KOPT-K1 (cell line): ENCODE results near the gene GNG2.

Experiments used
- H3K27ac ChIP-seq: fragments of 200-600 bp; sonication (generic); 2 replicates; pipeline ENCODE4 v1.5.1; 2016; ENCODE audit warnings: antibody characterized with exemption, mild to moderate bottlenecking, low read depth, low read length; ENCODE audit not compliant: poor library complexity, severe bottlenecking
- H3K36me3 ChIP-seq: fragments of 200-600 bp; sonication (generic); 2 replicates; pipeline ENCODE4 v1.5.1; 2017; ENCODE audit warnings: antibody characterized with exemption, mild to moderate bottlenecking, low read length, moderate library complexity; ENCODE audit not compliant: insufficient read depth
- H3K9me3 ChIP-seq: fragments of 200-600 bp; sonication (generic); 2 replicates; pipeline ENCODE4 v1.5.1; 2017; ENCODE audit warnings: antibody characterized with exemption, low read length, mild to moderate bottlenecking; ENCODE audit not compliant: insufficient read depth, poor library complexity, severe bottlenecking

GNG2 gene

GRCh38 chr14:51969852-51970540 is 109.6 kb downstream of the GNG2 start:
- Histone ChIP-seq H3K27ac (no peak overlapping the region), H3K9me3 (no peaks in the 10 kb centered on the region)

GRCh38 chr14:51972566-51972965 is 112.2 kb downstream of the GNG2 start:
- Histone ChIP-seq H3K27ac (no peak overlapping the region), H3K9me3 (no peaks in the 10 kb centered on the region), H3K36me3 (peaks cover 30% of the 10 kb centered on the region)

More at GRCh38 chr14:51969852-51970540, 109.6 kb downstream of the GNG2 start:
- peaks cover 48% of the 10 kb centered on the region for H3K36me3 ChIP-seq

DNA sequence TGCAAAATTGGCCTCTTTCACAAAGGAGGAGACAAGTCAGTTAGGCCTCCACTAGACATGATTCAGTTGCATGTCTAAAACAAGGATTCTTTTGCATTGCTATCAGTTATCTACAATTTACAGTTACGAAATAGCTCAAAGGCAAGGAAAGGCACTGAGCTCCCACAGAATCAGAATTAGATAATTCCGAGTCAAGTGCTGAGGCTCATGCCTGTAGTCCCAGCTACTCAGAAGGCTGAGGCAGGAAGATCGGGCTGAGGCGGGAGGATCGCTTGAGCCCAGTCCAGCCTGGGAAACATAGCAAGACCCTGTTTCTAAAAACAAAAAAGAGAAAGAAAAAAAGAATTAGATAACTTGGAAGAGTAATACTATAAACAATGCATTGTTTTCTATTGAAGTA is 116.7 kb downstream of the GNG2 start:
- Histone ChIP-seq H3K9me3 (no peaks in the 10 kb centered on the region), H3K36me3 (no peaks in the 10 kb centered on the region), H3K27ac (no peak overlapping the region)

DNA sequence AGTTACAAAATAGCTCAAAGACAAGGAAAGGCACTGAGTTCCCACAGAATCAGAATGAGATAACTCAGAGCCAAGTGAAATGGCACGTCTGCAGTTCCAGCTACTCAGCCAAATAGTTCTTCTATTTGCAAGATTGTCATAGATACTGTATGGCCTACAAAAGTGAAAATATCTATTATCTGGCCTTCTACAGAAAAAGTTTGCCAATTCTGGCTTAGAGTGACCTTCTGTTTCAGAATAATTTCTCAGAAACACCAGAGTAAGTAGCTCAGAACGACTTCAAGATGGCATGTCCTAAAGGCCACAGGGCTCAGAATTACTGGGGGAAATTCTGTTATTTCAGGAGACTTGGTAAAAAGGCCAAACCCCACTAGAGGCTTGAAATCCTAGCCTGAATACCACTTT is 118.3 kb downstream of the GNG2 start:
- H3K27ac ChIP-seq: no peak overlapping the region
- no peaks in the 10 kb centered on the region for H3K9me3 ChIP-seq
- H3K36me3 ChIP-seq: no peaks in the 10 kb centered on the region

GRCh38 chr14:51979088-51979709 is 118.8 kb downstream of the GNG2 start:
- Histone ChIP-seq H3K9me3 (no peaks in the 10 kb centered on the region), H3K36me3 (no peaks in the 10 kb centered on the region), H3K27ac (no peak overlapping the region)

- H3K36me3 ChIP-seq: no peaks in the 10 kb centered on the region
- H3K27ac ChIP-seq: no peak overlapping the region
- H3K9me3 ChIP-seq: no peaks in the 10 kb centered on the region
These were observed 120.9 kb downstream of the GNG2 start for GRCh38 chr14:51981218-51981854.

DNA sequence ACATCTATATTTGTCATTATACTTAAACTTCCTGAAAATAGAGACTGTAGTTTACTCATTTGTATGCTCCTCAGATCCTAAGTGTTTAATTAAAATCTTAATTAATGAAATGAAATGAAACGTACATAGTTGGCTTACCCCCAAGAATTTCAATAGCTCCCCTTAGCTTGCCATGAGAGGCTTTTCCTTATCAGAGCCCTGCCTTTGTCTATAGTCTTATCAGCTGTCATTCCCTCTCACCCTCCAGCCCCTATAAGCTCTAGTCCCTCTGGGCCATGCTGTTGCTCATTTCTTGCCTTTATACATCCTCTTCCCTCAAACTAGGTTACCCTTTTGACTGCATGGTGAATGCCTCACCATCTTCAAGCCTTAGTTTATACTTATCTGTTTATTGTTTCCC is 127.8 kb downstream of the GNG2 start:
- no peaks in the 10 kb centered on the region for H3K9me3 ChIP-seq
- no peak overlapping the region for H3K27ac ChIP-seq
- peaks cover 23% of the 10 kb centered on the region for H3K36me3 ChIP-seq

DNA sequence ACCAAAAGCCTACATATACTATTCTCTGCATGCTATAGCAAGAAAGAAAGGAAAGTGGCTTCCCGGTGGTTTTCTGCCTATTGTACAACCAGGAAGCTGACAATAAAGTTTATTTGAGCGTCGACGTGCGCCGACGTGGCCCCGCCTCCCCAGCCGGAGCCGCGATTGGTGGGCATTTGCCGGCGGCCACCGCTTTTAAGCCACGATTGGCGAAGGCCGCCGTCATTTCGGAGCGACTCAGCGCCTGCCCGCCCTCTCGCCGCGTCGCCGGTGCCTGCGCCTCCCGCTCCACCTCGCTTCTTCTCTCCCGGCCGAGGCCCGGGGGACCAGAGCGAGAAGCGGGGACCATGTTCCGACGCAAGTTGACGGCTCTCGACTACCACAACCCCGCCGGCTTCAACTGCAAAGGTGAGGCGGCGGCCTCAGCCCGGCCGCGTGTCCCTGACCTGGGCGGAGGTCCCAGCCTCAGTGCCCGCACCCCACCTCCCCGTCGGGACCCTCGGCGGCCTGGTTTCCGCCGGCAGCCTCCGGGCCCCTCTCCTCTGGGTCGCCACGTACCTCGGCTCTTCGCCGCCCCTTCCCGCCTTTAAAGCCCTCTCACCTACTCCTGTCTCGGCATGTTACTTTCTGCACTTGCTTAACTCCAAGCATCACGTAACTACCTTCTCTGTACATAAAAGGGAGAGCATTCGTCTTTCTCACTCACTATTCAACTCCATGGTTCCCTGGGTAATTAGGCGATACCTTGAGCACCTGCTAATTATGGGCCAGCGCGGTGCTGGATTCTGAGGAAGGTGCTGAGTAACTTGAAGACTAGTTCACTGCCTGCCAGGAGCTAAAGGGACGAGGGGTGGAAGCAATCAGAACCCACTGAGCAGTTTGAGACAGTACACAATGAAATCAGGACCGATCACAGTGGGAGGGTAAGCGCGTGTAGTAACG is 129.2 kb downstream of the GNG2 start, which contains the start of gene RTRAF:
RTRAF (plus strand) TSS at position 254 of the 942 bp plus-strand sequence; CDS start at position 348, 94 bp downstream.
- H3K27ac ChIP-seq: peak within 1 kb of the TSS; percentile 82
- peaks cover 36% of the 10 kb centered on the region for H3K36me3 ChIP-seq
- H3K9me3 ChIP-seq: no peaks in the 10 kb centered on the region

DNA sequence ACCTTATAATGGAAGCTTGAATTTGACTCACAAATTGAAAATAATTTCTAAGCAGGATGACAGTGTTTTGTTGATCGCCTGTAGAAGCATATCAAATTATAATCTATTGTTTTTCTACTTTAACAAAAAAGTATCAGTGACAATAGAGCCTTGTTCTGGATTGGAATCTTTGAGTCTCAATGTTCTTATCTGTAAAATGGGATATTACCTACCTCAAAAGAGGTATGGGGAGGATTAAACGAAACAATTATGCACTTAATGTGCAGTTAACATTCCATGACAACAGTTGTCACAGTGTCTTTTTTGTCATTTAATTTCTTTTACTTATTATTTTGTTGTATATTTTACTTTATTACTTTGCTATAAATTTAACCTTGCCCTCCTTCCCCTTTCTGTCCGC is 130.1 kb downstream of the GNG2 start:
- Histone ChIP-seq H3K27ac (peak overlapping the region; percentile 82), H3K9me3 (no peaks in the 10 kb centered on the region), H3K36me3 (peaks cover 45% of the 10 kb centered on the region)

DNA sequence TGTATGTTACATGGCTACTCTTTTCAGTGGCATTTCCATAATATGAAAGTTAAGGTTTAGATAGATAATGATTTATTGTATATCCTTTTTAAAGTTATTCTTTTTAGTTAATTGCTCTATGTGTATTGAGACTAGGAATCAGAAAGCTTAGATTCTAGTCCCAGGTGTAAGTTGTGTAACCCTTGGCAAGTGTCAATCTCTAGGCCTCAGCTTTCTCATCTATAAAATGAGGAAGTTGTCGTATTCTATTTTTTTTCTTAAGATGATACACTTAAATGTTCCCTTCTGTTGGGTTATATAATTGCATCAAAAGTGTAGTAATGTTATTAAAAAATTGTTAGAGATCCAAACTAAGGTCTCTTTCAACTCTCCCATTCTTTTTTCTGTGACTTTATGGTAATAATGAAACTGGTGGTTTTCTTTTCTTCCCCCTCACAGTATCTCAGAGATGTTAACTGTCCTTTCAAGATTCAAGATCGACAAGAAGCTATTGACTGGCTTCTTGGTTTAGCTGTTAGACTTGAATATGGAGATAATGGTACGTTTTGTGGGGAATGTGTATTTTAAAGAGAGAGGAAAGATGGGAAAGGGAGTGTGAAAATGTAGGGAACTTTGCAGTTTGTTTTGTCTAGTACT is 133.0 kb downstream of the GNG2 start:
- Histone ChIP-seq H3K36me3 (peaks cover 74% of the 10 kb centered on the region), H3K9me3 (no peaks in the 10 kb centered on the region), H3K27ac (no peak overlapping the region)

- no peak overlapping the region for H3K27ac ChIP-seq
- peaks cover 98% of the 10 kb centered on the region for H3K36me3 ChIP-seq
- no peaks in the 10 kb centered on the region for H3K9me3 ChIP-seq
These were observed 135.8 kb downstream of the GNG2 start for GRCh38 chr14:51996148-51996746.

DNA sequence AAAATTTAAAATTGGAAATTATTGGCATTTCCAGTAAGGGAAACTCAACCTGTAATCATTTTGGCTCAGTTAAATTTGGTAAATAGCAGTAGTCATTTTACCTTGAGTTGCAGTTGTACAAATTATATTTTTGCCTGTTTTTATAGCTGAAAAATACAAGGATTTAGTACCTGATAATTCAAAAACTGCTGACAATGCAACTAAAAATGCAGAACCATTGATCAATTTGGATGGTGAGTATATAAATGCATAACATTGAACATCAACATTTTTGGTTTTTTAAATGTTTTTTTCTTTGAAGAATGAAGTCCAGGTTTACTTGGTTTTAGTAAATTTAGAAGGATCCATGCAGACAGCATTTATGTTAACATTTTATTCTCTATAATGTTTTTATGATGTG is 137.9 kb downstream of the GNG2 start:
- peaks cover 100% of the 10 kb centered on the region for H3K36me3 ChIP-seq
- no peak overlapping the region for H3K27ac ChIP-seq
- H3K9me3 ChIP-seq: no peaks in the 10 kb centered on the region

GRCh38 chr14:51999084-51999483 is 138.7 kb downstream of the GNG2 start:
- Histone ChIP-seq H3K9me3 (no peaks in the 10 kb centered on the region), H3K36me3 (peaks cover 100% of the 10 kb centered on the region), H3K27ac (no peak overlapping the region)

DNA sequence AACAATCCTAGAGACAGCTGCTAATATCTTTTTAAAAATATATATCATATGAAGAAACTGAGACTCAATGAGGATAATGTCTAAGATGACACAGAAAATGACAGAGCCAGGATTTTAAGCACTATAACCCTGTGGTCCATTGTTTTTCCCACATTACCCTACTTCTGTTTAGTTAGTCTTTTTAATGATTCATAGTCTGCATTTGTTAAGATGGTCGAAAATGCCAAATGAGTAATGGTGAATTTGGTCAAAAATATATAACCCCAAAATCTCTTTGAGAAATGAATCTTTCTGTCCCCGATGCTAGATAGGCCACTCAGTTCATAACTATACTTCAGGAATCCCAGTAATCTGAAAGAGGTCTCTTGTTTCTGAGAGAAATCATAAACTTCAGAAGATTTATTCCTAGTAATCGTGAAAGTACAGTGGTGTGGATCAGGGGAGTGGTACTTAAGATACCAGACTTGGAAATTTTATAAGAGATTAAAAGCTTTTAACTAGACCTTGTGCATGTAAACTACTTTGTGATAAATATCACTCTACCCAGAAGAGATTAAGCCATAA is 139.7 kb downstream of the GNG2 start:
- Histone ChIP-seq H3K36me3 (peaks cover 100% of the 10 kb centered on the region), H3K9me3 (no peaks in the 10 kb centered on the region), H3K27ac (no peak overlapping the region)
